Endothelial cell of umbilical vein (primary cell): ENCODE results near the gene PDE4C. TPM values are rescaled to one million over a fixed set of nuclear protein-coding genes. Genes with fewer than 3 reads are reported as not detected.

Experiments used
- BruUV-seq: library from RNA; stranded (reverse); fragments of 400-500 nt; replicated peaks from 2 replicates; lab custom pipeline; 2021; lab: Mats Ljungman, UMichigan
- CTCF ChIA-PET: fragments of 300-600, 350-600 bp; sonication (Branson Sonifier 250); formaldehyde crosslinking; loops from one replicate; lab custom pipeline; 2021; ENCODE audit warnings: antibody characterized with exemption, inconsistent platforms; lab: Charles Lee
- POLR2A ChIA-PET: fragments of 300-600, 350-600 bp; sonication (Branson Sonifier 250); formaldehyde crosslinking; loops from one replicate; lab custom pipeline; 2021; ENCODE audit warnings: antibody characterized with exemption, inconsistent platforms; lab: Charles Lee
- DNase-seq: peaks from one replicate; pipeline ENCODE4 v3.0.0-alpha.2; 2011; ENCODE audit warnings: low read depth, low spot score
- FAIRE-seq: peaks from 2 replicates; lab custom pipeline; 2011; peaks lifted over from hg19 to GRCh38; lab: Jason Lieb, UNC
- H2AFZ ChIP-seq: 2 replicates; pipeline ENCODE4 v1.6.0; 2012; ENCODE audit warnings: low read depth, low read length, control low read depth, inconsistent platforms
- H3K27ac ChIP-seq: 2 replicates; pipeline ENCODE4 v1.5.1; 2011; ENCODE audit warnings: low read depth, mild to moderate bottlenecking, control low read depth, low read length, moderate library complexity; ENCODE audit not compliant: insufficient read depth
- H3K27me3 ChIP-seq, 2 experiments: 2 replicates each; pipeline versions ENCODE4 v1.6.0 to v1.6.1; 2011; ENCODE audit warnings: low read length in 2 of 2, mixed read lengths in 1 of 2; ENCODE audit not compliant: control insufficient read depth in 2 of 2, insufficient read depth in 2 of 2
- H3K36me3 ChIP-seq, 2 experiments: 2 replicates in 1 of 2; 3 replicates in 1 of 2; pipeline ENCODE4 v1.5.1; 2011; ENCODE audit warnings: low read length in 2 of 2, mild to moderate bottlenecking in 1 of 2, moderate library complexity in 1 of 2; ENCODE audit not compliant: control insufficient read depth in 2 of 2, insufficient read depth in 2 of 2; ENCODE audit errors: extremely low read depth in 1 of 2
- H3K4me1 ChIP-seq: 3 replicates; pipeline ENCODE4 v1.5.1; 2011; ENCODE audit warnings: mild to moderate bottlenecking, low read length; ENCODE audit not compliant: control insufficient read depth, insufficient read depth; ENCODE audit errors: extremely low read depth
- H3K4me2 ChIP-seq: 2 replicates; pipeline ENCODE4 v1.6.1; 2011; ENCODE audit warnings: low read length, control low read depth, mixed read lengths; ENCODE audit not compliant: insufficient read depth
- H3K4me3 ChIP-seq, 3 experiments: fragments of 200-600 bp in 1 of 3; sonication (generic), shearing (Covaris generic) in 1 of 3; replicated peaks in 1 of 3; 2 replicates each; pipeline ENCODE4 v1.5.1; 2011 to 2016; ENCODE audit warnings: control low read depth in 3 of 3, low read length in 3 of 3, mild to moderate bottlenecking in 2 of 3, inconsistent platforms in 1 of 3, low read depth in 1 of 3, moderate library complexity in 1 of 3; ENCODE audit not compliant: insufficient read depth in 1 of 3
- H3K79me2 ChIP-seq: 2 replicates; pipeline ENCODE4 v1.6.0; 2012; ENCODE audit warnings: low read length, inconsistent platforms; ENCODE audit not compliant: control insufficient read depth, insufficient read depth
- H3K9ac ChIP-seq: replicated peaks from 2 replicates; pipeline ENCODE3; 2011; ENCODE audit warnings: low read length, control low read depth; ENCODE audit not compliant: insufficient read depth; ENCODE audit errors: extremely low read depth
- H3K9me1 ChIP-seq: replicated peaks from 3 replicates; pipeline ENCODE4 v1.6.0; 2011; ENCODE audit warnings: mild to moderate bottlenecking, low read length; ENCODE audit not compliant: control insufficient read depth, insufficient read depth; ENCODE audit errors: extremely low read depth
- H3K9me3 ChIP-seq: replicated peaks from 2 replicates; pipeline ENCODE4 v1.5.1; 2012; ENCODE audit warnings: low read length, inconsistent platforms; ENCODE audit not compliant: control insufficient read depth, insufficient read depth
- H4K20me1 ChIP-seq: replicated peaks from 2 replicates; pipeline ENCODE3; 2011; ENCODE audit warnings: mild to moderate bottlenecking, low read length; ENCODE audit not compliant: control insufficient read depth, insufficient read depth; ENCODE audit errors: extremely low read depth
- FOS ChIP-seq: IDR thresholded peaks from 2 replicates; pipeline ENCODE4 v1.6.1; 2011; ENCODE audit warnings: mild to moderate bottlenecking, low read length, moderate library complexity, borderline replicate concordance; ENCODE audit not compliant: insufficient read depth
- POLR2A ChIP-seq: IDR thresholded peaks from 2 replicates; pipeline ENCODE4 v1.6.1; 2012; ENCODE audit warnings: low read depth, mild to moderate bottlenecking, control low read depth, low read length
- dilution Hi-C: fragments of 300-500 bp; cut with MboI; formaldehyde crosslinking; loops from one replicate; pipeline ENCODE4 v1.15.0; 2019; ENCODE audit warnings: low sequenced_read_pairs; ENCODE audit not compliant: extremely low pct_ligation_motif_present
- intact Hi-C: fragments of 100-400 bp; cut with micrococcal nuclease; formaldehyde crosslinking; loops from one replicate; pipeline ENCODE4 v1.10.0; 2022
- polyA plus RNA-seq, 4 experiments: library from polyadenylated mRNA; depleted of rRNA in 3 of 4; stranded (reverse) in 3 of 4; unstranded in 1 of 4; fragments of >200 nt; gene quantifications; 2 replicates each; pipeline versions ENCODE4 v1.2.1 to v1.2.3, GENCODE V29; 2011 to 2012; ENCODE audit warnings: missing spikeins in 1 of 4
- total RNA-seq: library from RNA; stranded (reverse); gene quantifications from 2 replicates; pipeline ENCODE4 v1.2.3, GENCODE V29; 2021
- TF ChIP-seq, protein P1 (sequence below), 2 donors: IDR thresholded peaks; 1 replicate in 1 of 2; 2 replicates in 1 of 2; pipeline ENCODE4 v1.5.1; 2011; ENCODE audit warnings: low read length in 2 of 2, mild to moderate bottlenecking in 2 of 2, moderate library complexity in 2 of 2, control low read depth in 1 of 2, inconsistent platforms in 1 of 2, low read depth in 1 of 2; ENCODE audit not compliant: insufficient read depth in 1 of 2; ENCODE audit errors: extremely low read depth in 1 of 2

PDE4C gene
- total and polyA plus RNA-seq, 2 donors (not counting 3 experiments of a cell fraction or from before 2014, with no cell fraction given) = 0.29 to 0.97 TPM

DNA sequence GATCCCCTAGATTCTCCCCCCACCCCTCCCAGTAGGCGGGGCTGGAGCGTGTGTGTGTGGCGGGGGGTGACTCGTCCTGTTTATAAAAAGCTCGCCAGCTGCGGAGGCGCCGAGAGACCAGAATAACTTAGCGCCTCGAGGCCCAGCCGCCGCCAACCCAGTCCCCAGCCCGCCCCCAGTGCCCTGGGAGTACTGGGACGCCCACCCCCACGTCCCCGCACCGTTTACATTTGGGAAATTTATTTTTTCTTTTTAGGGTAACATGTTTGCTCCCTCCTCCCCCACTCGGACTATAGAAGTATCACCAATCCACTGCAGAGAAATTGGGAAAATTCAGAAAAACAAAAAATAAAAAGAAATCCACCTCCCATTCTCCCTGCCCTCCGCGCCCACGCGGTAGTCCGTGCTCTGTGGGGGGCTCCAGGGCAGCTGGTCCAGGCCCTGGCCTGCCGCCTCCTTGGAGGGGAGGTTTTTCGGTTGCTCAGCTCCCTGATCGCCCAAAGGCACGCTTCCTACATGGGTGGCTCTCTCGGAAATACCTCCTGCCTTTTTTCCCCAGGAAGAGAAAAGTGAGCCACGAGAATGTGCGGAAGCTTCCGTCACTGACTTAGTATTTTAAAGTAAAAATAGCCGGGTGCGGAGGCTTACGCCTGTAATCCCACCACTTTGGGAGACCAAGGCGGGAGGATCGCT, 20.9 kb downstream of the PDE4C start:
- peaks cover 0 to 2% of the 10 kb centered on the region in 2 experiments for H3K27me3 ChIP-seq
- dilution Hi-C loops = no loop called here
- no peaks in the 10 kb centered on the region for H3K36me3 ChIP-seq
- peak; percentile 67 for FAIRE-seq
- TF ChIP-seq POLR2A (no peak), FOS (no peak)
- TF ChIP-seq, protein P1, sequence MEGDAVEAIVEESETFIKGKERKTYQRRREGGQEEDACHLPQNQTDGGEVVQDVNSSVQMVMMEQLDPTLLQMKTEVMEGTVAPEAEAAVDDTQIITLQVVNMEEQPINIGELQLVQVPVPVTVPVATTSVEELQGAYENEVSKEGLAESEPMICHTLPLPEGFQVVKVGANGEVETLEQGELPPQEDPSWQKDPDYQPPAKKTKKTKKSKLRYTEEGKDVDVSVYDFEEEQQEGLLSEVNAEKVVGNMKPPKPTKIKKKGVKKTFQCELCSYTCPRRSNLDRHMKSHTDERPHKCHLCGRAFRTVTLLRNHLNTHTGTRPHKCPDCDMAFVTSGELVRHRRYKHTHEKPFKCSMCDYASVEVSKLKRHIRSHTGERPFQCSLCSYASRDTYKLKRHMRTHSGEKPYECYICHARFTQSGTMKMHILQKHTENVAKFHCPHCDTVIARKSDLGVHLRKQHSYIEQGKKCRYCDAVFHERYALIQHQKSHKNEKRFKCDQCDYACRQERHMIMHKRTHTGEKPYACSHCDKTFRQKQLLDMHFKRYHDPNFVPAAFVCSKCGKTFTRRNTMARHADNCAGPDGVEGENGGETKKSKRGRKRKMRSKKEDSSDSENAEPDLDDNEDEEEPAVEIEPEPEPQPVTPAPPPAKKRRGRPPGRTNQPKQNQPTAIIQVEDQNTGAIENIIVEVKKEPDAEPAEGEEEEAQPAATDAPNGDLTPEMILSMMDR (IDR thresholded peaks at IDR 0.05; ENCODE audit: extremely low read depth in 1 of 2, insufficient read depth in 1 of 2, low read depth in 1 of 2, low read length in 2 of 2) = no peak
- peak overlapping the region; percentile 87 for H3K4me2 ChIP-seq
- CTCF ChIA-PET = interaction anchor here (0.6 to 3.9 kb wide), 11 partner anchors 11 to 205 kb away, joined by 3 to 45 read pairs (median 4); partner anchors contain the start of genes MPV17L2 and PIK3R2
- POLR2A ChIA-PET = interaction anchor here (0.8 kb wide), 1 partner anchor 76 kb away, joined by 4 read pairs; the partner anchor contains the start of gene JUND
- no peaks in the 10 kb centered on the region for H3K9me3 ChIP-seq
- H4K20me1 ChIP-seq = no peaks in the 10 kb centered on the region
- BruUV-seq = no TSS peak
- H3K9me1 ChIP-seq = no peaks in the 10 kb centered on the region
- DNase-seq = peak; percentile 72
- peak overlapping the region; percentile 38 to 81 (median 75) for H3K4me3 ChIP-seq
- intact Hi-C loops = loop anchor here (2.0 kb wide), 1 partner anchor 53 kb away; the partner anchor contains the start of gene PIK3R2
- peak overlapping the region; percentile 78 for H2AFZ ChIP-seq
- peak overlapping the region; percentile 80 for H3K9ac ChIP-seq
- peak overlapping the region; percentile 88 for H3K27ac ChIP-seq
- H3K4me1 ChIP-seq = peaks cover 10% of the 10 kb centered on the region
- no peaks in the 10 kb centered on the region for H3K79me2 ChIP-seq
